Stimulated activated CD4-positive, alpha-beta T cell treated with anti-CD3 and anti-CD28 coated beads, TNF-alpha, amount 100 ng/mL, for 1 hour (primary cell): ENCODE measurements around the gene DOCK2.
"Not testable (repeated sequence)": the region's sequence is repeated elsewhere in the genome, so short reads cannot be mapped to it uniquely, and the experiment has no call there.

ENCODE experiments used
- DNase-seq, 3 donors: peaks; one replicate each; pipeline ENCODE4 v3.0.0-alpha.2; 2020; ENCODE audit warnings: low read depth in 3 of 3, low spot score in 1 of 3

DOCK2 gene

DNA sequence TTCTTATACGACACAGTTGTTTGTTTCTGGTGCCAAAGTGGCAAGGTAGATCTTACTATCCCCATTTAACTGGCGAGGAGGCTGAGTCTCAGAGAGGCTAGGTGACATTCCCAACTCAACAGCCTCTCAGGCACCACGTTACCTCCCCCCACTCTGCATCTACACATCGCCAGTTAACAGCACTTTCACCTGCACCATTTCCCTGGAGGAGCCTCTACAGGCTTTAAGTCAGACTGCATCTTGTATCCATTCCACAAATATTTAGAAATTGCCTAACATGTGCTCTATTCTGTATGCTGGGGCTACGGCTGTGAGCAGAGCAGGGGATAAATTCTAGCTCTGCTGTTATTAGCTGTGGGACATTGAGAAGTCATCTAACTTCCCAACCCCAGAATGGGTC is 174.6 kb downstream of the DOCK2 start:
- no peak for DNase-seq

DNA sequence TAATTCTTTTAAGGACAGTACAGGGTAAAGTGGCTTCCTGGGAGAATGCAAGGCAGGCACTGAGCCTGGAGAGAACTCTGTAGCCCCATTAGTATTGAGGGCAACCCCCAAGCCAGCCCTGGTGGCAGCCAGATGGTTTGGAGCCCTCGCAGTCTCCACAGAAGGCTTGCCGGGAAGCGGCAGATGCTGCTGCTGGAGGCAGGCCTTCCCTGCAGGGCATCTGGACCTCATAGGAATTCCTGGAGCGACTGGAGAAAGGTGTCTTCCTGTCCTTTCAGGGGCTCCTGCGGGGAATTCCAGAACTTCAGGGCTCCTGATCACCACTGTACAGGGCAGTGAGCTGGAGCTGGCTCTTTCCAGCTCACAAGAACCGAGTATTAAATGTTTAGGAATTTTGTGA is 175.7 kb downstream of the DOCK2 start:
- DNase-seq: no peak

DNA sequence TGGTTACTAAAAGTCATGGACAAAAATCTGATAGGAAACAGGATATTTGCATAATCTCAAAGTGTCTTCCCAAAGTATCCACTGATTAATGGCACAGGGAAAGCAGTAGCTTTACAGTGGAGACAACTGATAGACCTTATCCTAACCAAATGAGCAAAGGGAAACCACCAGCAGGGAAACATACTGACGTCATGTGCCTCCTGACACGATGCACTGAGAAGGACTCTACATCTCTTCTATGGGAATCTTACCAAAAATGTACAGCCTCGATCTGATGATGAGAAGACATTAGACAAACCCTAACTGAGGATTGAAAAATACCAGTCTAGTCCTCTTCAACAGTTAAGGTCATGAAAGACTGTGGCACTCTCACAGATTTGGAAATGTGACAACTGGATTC is 177.0 kb downstream of the DOCK2 start:
- no peak for DNase-seq

DNA sequence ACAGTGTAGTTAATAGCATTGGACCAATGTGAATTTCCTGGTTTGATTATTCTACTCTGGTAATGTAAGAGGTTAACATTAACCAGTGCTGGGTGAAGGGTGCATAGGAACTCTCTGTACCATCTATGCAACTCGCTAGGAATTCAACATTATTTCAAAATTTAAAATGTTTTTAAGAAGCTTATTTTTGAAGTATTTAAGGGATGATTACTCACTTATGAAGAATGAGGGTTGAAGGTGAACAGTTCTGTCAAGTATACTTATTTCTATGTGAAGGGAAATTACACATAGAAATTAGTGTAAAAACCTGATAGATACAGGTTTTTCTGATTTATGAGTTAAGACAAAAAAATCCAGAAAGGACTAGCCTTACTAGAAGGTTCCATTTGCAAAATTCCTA is 177.4 kb downstream of the DOCK2 start:
- DNase-seq: no peak

DNA sequence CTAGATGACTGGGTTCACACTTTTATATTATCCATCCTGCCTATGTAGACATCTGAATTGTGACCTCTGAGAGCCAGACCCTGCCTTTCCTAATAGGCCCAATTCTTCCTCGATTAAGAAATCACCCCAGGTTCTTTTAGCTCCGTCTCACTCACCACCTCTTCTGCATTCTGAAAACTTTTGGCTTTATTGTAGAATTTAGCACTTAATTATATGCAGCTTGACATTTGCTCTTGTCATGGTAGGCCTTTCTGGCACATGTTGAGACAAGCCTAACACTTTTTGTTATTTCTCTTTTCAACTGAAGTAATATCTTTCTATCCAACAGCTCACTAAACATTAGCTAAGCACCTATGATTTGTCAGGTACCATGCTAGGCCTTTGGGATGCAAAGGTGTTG is 180.0 kb downstream of the DOCK2 start:
- no peak for DNase-seq

DNA sequence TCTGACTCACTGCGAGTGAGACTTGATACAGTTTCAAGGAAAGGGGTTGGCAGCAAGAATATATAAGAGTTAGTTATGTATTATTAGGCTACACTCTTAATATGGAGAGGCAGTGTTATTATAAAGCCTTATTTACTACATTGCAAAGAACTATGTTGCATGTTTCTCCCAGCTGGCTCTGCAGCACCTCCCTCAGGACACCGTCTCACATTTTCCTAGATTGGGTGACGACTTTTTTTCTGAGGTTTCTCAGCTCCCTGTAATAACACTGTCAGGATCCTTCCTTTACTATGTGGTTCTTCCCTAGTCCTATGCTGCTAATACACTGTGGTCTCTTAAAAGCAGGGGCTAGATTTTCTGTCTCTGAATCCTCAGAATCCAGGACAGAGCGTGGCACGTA is 189.5 kb downstream of the DOCK2 start:
- no peak for DNase-seq

DNA sequence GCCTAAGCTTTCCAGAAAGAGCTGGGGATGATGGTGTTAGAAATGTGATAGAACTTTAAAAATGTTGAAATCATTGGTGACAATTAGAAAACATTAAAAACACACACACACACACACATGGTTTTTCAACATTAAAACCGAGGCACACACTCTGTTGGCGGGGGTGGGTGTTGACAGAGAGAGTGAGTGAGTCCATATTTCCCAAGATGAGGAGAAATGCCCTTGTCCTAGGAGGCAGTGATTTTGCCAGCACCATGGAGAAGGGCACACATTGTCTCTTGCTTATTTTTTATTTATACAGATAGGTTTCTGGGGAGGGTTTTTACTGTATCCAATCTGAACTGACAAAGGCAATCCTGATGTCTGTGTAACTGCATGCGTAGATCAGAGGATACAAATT is 190.7 kb downstream of the DOCK2 start:
- DNase-seq: no peak

DNA sequence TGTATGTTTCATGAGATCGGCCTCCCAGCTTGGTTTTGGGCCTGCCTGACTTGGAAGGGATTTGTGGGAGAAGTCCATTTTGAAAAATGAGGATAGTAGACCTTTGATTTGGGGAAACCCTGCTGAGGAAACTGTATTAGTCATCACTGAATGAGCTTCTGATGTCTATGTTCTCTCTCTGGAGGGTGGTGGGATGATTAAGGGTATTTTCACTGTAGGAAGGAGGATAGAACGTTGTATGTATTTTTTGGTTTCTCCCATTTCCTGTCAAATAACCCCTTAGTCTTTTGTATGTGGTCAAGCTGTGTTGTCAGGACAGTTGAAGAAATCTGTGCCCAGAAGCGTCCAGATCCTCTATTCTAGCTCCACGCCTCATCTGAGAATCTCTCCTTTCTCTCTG is 191.3 kb downstream of the DOCK2 start:
- DNase-seq: no peak

DNA sequence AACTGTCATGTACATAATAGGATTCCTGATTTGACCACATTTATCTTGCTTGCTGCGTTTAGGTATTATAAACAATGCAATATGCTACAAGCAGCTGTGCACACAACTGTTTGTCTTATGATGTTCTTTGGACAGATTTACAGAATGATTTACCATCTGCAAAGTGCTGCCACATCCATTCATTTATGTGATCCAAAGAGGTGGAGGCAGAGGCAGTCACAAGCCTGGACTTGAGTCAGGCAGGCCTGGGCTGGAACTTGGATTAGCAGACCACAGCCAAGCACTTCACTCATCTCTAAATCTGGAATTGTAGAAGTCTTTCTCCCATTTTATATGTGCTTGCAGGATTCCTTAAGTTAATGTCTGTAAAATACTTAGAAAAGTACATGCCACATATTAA is 194.3 kb downstream of the DOCK2 start:
- DNase-seq: no peak

DNA sequence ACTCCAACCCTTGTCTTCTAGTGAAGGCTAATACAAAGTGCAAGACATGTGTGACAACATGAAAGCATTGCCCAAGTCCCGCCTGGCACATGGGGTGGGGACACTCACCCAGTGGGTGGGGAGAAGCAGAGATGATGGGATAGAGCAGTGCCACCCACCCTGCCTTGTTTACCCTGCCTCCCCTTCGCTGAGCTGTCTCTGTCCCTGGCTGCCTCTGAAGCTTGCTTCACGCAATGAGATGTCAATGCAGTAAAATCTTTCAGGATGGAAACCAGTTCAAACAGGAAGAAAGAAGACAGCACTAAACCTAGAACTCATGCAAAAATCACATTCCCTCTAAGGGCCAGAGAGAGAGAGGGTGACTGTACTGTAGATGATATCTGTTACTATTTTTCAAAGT is 195.2 kb downstream of the DOCK2 start:
- no peak for DNase-seq

DNA sequence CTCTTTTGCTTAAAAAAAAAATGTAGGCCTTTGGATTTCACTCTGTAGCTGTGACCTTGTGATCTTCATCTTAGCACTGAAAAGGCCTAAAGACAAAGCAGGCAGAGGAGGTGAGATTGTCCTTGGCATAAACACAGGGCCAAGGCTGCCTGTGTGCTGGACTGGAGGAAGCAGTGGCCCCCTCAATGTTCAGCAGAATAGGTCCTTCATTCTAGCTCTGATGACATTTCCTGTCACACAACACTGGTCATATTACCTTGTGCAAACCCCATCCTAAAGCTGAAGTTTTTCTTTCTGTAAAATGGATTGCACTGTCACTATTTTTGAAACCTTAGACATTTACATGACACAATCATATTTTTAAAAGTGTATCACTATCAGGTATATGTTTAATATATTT is 195.8 kb downstream of the DOCK2 start:
- no peak for DNase-seq

DNA sequence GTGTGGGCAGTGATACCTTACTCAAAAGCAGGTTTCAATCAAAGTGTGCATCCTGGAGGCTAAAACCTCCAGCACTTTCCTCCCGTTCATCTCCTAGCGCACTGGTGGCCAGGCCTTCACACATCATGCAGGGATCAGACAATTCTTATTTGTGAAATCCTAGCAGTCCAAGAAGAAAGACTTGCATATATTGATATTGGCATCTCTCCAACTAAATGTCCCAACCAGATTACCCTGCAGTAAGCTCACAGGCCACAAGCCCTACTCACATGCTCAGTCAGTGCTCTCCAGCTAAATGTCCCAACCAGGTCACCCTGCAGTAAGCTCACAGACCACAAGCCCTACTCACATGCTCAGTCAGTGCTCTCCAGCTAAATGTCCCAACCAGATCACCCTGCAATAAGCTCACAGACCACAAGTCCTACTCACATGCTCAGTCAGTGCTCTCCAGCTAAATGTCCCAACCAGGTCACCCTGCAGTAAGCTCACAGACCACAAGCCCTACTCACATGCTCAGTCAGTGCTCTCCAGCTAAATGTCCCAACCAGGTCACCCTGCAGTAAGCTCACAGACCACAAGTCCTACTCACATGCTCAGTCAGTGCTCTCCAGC is 196.7 kb downstream of the DOCK2 start:
- DNase-seq: not testable (repeated sequence)

DNA sequence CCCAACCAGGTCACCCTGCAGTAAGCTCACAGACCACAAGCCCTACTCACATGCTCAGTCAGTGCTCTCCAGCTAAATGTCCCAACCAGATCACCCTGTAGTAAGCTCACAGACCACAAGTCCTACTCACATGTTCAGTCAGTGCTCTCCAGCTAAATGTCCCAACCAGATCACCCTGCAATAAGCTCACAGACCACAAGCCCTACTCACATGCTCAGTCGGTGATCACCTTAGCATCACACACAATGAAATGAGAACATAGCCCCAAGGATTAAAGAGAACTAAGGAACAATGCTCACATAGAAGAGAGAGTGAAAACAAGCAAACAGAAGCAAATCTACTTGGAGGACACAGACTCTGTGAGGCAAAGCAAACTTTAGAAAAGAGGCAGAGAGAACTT is 197.5 kb downstream of the DOCK2 start:
- DNase-seq: not testable (repeated sequence)

DNA sequence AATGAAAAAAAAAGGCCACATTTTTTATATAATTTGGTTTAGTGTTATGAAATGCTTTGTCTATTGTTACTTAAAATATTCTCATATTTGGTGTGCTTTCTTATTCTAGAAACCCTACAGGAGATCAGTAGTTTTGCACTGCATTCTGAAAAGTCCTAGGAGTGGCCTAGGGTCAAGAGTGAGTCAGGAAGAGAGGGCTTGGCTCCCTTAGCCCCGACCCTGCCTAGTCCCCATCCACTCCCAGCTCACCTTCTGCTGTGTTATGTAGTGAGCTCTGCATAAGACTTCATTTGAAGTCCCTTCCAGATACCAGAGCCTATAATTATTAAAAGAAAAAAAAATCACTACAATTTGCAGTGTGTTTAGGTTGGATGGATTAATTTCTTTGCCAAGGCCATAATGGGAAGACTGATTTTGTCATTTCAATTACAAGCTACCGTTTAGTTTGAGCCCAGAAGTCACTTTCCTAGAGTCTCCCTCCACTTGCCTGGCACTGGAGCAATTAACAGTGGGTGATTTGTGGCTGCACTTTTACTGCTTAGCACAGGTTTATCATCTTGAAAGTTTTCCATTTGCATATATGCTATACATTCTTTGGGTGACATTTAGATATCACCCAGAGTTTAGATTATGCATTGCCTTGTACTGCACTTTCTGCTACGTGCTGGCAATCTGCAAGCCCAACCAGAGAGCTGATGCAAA is 199.9 kb downstream of the DOCK2 start:
- no peak for DNase-seq

DNA sequence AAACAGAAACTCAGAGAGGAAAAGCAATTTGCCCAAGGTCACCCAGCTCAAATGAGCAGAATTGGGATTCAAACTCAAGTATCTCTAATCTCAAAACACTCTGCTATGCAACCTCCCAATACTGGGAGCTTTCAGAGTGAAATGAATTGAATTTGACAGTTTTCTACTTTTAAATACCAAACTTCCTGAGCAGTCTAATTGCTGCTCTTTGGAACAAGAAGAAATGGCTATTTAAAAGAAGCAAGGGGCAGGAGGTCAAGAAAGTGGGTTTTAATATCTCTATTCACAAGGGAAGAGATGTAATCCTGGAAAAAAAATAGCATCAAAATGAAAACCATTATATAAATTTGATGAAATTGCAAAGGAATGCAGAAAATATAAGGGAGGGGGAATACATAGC is 200.6 kb downstream of the DOCK2 start:
- DNase-seq: no peak

DNA sequence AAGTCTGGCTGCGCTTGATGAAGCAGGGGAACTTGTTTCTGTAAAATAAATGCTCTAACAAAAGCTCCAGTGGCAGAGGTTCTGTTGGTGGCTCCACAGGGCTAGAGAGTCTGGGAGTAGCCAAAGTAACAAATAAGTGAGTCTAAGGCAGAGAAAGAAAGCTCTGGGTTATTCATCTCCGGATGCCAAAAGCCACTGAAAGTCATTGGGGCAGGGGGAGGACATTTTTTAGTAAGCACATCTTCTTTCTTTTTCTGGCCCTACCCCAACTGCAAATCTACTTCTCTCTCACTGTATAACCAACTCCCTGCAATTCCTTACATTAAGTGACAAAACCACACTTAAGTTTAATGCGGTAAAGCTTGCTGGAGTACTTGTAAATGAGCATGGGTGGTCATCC is 201.6 kb downstream of the DOCK2 start:
- no peak for DNase-seq

DNA sequence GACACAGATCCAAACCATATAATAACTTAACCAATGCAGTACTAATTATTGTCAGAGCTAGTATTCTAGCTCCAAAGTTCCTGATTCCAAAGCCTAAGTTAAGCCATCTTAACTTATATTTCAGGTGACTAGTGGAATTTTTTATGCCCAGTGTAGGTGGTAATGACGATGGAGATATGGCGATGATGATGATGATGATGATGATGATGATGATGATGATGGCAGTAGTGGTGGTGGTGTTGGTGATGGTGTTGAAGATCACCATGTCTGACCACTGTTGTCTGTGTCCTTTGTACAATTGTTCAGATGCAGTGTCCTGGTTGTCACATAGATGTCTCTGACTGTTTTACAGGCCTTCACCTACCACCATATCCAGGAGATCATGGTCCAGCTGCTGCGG is 203.3 kb downstream of the DOCK2 start:
- no peak for DNase-seq

DNA sequence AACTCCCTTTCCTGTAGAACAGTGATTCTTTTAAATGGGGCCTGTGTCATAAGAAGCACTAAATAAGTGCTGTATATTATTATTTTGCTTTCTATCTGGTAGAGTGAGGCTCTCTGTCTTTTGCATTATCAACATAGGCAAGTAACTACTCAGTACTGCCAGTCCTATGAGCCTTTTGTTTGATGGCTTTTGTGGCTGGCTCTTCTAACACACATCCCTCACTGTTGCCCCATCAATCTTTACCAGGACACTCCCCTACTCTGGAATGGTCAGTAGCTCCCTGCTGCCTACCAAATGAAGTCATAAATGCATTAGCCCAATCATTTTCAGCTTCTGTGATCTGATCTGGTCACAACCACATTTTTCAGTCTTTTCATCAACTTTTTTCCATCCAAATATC is 205.6 kb downstream of the DOCK2 start:
- DNase-seq: no peak

DNA sequence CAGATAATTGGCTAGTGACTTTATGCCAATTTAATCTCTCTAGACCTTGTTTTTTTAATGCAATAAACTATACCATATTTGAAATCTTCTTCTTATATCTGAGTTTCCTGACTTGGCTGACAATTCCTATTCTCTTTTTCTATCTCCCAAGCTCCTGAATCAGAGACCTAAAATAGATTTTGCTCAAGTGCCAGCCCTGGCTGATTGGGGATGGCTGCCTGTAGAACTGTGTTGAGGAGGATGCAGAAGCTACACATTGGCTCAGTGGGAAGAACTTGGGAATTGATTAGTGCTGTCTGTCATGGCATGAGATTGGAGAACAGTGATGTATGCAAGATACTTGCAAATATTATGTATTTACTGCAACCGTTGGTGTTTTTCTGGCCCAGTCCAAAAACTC is 210.4 kb downstream of the DOCK2 start:
- no peak for DNase-seq

DNA sequence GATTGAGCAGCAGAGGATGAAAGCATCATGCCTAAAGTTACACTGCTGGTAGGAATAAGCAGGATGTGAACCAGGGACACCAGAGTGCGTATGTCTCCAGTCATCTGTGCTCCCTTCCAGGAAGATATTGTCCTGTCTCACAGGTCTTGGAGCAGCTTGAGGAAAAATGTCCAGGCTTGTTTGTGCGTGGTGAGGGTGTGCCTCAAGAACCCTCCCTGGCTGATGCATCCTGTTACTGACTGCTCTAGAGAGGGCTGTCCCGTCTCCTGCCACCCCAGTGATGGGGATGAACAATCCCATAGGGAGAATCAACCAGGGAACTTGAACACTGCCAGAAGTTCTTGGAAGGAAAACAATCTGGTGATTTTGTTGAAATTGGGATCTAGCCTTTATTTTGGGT is 211.2 kb downstream of the DOCK2 start:
- no peak for DNase-seq

DNA sequence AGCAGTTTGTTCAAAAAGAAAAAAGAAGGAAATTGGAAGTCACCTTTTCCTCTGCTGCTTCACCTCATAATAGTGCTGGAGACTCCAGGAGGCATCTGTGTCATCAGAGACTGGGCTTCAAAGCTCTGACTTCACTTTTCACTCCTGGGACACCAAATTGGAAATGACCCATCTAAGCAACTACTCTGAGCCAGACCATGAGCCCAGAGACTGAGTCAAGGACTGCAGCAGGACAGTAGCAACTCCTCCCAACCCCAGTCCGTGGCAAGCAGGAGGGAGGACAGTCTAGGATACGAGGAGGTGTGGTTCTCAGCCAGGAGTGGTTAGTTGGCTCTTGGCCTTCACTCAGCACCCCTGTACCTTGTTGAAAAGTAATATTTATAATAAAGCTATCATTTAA is 211.7 kb downstream of the DOCK2 start:
- DNase-seq: no peak

DNA sequence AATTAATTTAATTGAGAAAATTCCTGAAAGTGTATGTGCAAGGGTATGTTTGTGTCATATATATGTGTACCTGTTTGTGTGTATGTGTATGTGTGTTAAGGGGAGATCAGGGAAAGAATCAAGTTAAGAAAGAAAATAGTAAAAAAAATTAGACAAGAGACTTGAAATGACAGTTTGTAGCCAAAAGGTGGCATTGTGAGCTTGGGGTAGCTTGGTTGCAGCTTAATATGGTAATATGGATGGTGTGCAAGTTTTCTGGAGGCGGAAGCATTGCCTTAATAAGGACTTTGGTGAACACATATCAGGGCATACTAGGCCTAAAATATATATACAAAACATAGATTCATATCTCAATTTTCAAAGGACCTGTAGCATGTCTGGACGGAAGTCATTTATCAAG is 213.3 kb downstream of the DOCK2 start:
- no peak for DNase-seq

DNA sequence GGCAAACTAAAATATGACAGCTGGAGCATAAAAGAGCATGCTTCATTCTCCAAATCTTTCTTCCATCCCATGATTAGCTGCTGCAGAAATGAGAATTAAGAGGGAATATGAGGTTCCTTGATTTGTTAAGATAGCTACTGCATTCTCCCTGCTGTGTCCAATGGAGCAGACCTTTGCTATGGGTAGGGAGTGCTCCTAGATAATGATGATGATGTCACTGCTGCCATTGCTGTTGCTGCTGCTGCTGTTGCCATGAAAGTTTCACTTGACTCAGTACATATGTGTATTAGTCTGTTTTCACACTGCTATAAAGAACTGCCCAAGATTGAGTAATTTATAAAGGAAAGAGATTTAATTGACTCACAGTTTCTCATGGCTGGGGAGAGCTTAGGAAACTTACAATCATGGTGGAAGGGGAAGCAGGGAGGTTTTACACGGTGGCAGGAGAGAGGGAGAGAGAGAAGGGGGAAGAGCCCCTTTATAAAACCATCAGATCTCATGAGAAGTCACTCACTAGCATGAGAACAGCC is 214.3 kb downstream of the DOCK2 start:
- DNase-seq: no peak
